ENCODE results near the gene EGR4. TPM values are rescaled to one million over a fixed set of nuclear protein-coding genes. Genes with fewer than 3 reads are reported as not detected.
"Not testable (repeated sequence)": the region's sequence is repeated elsewhere in the genome, so short reads cannot be mapped to it uniquely, and the experiment has no call there.

EGR4 gene
- polyA plus RNA-seq, 4 donors: not detected

- DNase-seq (ENCODE audit: low read depth in 4 of 4, low spot score in 2 of 4): no peak
Observed at GRCh38 chr2:73265298-73266060, 27.9 kb downstream of the EGR4 start.

DNA sequence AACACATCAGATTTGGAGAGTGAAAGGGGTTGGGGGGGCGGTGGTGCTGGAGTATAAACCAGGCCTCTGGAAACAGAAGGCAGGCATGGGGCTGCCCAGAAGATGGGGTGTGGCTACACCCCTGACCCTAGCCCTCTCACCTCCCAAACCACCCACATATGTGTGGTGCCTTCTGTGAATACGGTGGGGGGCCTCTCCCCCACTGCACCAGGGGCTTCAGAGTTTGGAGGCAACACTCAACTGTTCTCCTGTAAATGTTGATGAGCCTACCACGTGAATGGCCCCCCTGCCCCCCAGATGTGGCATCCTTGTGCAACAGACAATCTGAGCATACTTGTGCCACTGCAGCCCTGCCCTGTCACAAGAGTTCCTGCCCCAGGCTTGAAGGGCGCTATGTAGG is 28.6 kb downstream of the EGR4 start:
- no peak for DNase-seq (ENCODE audit: low read depth in 4 of 4, low spot score in 2 of 4)

DNA sequence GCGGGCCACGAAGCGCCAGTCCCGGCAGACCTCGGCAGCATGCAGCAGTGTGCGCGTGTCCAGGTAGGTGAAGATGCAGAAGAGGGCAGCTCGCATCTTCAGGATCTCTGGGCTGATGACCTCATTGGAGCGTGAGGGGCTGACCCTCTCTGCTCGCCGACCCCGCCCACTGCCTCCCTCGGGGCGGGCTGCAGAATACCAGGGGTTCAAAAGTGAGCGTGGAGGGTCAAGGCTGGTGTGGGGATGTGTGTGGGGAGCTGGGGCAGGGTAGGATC is 29.1 kb downstream of the EGR4 start:
- DNase-seq (ENCODE audit: low read depth in 4 of 4, low spot score in 2 of 4): no peak

GRCh38 chr2:73263540-73264331 is 29.6 kb downstream of the EGR4 start:
- DNase-seq (ENCODE audit: low read depth in 4 of 4, low spot score in 2 of 4): no peak

DNA sequence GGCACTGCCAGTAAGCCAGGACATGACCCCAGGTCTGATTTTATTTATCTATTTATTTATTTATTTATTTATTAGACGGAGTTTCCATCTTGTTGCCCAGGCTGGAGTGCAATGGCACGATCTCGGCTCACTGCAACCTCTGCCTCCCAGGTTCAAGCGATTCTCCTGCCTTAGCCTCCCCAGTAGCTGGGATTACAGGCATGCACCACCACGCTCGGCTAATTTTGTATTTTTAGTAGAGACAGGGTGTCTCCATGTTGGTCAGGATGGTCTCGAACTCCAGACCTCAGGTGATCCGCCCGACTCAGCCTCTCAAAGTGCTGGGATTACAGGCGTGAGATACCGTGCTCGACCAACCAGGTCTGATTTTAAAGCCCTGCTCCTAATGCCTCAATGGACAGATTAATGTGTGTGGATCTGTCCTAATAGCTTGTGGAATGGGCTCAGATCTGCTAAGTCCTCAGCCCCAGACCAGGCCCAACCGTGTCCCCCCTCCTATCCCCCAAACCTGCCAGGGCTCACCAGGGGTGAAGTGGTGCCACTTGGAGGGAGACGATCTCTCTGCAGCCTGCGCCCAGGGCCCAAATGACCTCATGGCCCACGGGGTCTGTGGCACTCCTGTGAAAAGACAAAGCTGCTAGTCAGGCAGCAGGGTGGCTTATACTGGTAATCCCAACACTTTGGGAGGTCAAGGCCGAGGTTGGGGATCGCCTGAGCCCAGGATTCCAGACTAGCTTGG is 30.5 kb downstream of the EGR4 start:
- not testable (repeated sequence) for DNase-seq (ENCODE audit: low read depth in 4 of 4, low spot score in 2 of 4)

DNA sequence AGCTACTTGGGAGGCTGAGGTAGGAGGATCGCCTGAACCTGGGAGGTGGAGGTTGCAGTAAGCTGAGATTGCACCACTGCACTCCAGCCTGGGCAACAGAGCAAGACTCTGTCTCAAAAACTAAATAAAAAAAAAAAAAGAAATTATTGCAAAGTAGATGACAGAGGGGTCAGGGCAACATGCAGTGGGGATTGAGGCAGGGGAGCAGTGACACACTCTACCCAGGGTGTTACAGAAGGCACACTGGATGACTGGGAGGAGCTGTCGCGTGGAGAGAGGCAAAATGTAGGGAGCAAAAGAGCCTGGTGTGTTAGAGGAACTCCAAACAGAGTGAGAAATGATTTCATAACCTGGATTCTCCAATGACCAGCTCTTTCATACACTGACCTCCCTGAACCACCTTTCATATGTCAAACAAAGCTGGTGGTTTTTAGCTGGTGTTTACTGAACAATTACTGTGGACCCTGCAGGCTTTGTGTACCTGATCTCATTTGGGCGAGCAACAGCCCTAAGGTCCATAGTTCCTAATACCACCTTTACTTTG is 31.2 kb downstream of the EGR4 start:
- no peak for DNase-seq (ENCODE audit: low read depth in 4 of 4, low spot score in 2 of 4)

DNA sequence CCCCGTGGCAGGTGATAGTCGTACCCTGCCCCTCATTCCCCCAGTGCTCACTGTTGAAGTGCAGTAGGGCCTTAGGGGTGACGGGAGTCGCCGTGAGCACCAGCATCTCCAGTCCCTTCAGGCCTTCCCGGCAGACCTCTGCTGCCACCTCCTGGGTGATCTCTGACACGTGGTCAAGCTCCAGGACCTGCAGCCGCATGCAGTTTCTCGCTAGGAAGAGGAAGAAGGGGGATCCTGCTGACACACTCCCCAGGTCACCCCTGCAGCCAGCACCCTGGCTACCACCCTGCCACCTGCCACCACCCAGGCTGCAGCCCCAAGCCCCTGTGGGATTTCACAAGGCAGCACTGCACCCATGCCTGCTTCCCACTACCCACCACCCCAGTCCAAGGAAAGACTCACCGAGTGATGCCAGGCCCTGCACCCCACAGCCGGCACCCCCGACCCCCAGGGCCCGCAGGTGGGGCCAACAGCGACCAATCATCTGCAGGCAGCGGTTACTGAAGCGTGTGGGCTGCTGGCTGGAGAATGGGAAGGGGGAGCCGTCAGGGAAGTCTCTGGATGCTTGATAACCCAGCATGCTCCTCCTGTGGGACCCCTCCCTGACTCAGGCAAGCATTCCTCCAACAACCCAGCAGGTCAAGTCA is 32.9 kb downstream of the EGR4 start:
- DNase-seq (ENCODE audit: low read depth in 4 of 4, low spot score in 2 of 4): no peak

GRCh38 chr2:73259704-73260337 is 33.5 kb downstream of the EGR4 start:
- DNase-seq (ENCODE audit: low read depth in 4 of 4, low spot score in 2 of 4): no peak

GRCh38 chr2:73259276-73259675 is 34.1 kb downstream of the EGR4 start:
- no peak for DNase-seq (ENCODE audit: low read depth in 4 of 4, low spot score in 2 of 4)

GRCh38 chr2:73258913-73259215 is 34.5 kb downstream of the EGR4 start:
- no peak for DNase-seq (ENCODE audit: low read depth in 4 of 4, low spot score in 2 of 4)

DNA sequence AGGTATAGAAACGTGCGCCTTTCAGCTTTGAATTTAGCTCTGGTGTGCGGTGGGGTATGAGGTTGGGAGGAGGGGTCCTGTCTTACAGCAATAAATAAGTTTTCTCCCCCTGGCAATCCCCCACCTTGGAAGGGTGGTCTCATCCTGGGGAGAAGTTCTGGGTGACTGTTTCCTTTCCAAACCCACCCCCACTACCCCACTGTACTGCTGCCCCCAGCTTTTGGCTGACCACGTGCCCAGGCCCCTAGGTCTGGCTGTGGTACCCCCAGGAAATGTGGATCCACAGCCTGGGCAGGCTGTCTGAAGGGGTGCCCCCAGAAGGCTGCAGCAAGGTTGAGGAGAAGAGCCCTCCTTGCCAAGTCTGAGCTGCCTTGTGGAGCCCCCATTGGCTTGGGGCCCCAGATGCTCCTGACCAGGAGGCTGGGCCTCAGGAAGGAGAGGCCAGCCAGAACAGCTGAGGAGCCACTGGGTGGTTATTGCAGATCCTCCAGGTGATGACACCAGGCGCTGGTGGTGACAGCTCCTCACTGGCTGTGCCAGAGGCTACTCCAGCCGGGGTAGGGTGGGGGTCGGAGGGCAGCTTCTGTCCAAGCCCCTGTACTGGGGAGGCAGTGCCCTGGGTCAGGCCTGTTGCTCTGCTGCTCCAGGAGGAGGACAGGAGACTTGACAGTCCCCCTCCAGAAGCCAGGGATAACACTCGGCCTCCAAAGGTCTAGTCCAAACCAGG is 35.0 kb downstream of the EGR4 start:
- DNase-seq (ENCODE audit: low read depth in 4 of 4, low spot score in 2 of 4): no peak

DNA sequence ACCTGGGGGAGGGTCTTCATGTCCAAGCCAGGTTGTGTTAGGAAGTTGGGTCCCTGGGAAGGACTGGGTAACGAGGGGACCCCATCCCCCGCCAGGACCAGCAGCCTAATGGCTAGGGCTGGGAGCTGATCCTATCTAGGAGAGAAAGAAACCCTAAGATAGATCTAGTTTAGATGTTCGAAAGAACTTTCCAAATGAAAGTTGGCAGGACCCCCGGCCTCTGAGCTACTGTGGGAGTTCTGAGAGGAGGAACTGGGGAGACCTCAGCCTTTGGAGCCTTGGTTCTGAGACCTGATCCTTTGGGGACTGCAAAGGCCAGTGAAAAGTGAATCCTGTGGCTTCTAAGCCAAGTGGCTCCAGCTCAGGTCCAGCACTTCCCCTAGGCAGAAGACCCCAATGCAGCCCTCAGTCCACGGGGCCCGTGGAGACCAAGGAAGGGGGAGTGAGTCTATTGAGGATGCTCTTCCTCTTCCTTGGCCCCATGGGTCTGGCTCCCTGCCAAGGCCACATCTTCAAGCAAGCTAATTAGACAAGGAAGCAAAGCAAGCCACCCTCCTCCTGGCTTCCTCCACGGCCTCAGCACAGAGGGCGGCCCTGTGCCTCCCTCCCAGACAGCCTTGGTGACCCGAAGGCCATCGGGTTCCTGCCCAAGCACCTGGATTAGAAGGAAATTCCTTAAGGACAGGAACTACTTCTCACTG is 35.8 kb downstream of the EGR4 start:
- DNase-seq (ENCODE audit: low read depth in 4 of 4, low spot score in 2 of 4): no peak

DNA sequence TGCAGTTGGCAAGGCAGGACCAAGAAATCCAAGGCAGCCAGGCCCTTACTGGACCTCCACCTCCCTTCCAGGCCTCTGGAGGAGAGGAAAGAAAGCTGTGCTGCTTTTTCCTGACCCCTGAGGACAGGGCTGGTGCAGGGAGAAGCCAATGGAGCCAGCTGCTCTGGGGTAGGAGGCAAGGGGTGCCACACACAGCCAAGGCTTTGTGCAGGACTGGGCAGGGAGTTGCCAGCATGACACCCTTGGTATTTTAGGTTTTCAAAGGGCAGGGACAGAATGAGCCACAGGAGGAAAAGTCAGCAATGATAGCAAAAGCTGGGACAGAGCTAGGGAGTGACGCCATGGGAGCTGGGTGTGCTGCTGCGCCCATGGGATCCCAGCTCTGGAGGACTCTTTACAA is 36.3 kb downstream of the EGR4 start:
- no peak for DNase-seq (ENCODE audit: low read depth in 4 of 4, low spot score in 2 of 4)

DNA sequence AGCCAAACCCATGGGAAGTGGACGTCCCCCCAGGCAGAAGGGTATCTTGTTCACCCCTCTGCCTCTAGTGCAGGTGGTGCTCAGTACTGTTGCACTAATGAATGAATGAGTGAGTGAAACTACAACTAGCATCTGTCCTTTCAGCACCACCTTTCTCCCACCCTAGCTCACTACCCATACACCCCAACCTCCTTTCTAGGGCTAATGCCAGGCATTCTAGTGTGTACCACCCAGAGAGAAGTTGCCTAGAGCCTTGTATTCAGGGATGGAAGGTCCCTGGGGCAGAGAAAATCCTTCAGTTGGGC is 36.8 kb downstream of the EGR4 start:
- DNase-seq (ENCODE audit: low read depth in 4 of 4, low spot score in 2 of 4): no peak

GRCh38 chr2:73255907-73256617 is 37.3 kb downstream of the EGR4 start:
- DNase-seq (ENCODE audit: low read depth in 4 of 4, low spot score in 2 of 4): no peak

DNA sequence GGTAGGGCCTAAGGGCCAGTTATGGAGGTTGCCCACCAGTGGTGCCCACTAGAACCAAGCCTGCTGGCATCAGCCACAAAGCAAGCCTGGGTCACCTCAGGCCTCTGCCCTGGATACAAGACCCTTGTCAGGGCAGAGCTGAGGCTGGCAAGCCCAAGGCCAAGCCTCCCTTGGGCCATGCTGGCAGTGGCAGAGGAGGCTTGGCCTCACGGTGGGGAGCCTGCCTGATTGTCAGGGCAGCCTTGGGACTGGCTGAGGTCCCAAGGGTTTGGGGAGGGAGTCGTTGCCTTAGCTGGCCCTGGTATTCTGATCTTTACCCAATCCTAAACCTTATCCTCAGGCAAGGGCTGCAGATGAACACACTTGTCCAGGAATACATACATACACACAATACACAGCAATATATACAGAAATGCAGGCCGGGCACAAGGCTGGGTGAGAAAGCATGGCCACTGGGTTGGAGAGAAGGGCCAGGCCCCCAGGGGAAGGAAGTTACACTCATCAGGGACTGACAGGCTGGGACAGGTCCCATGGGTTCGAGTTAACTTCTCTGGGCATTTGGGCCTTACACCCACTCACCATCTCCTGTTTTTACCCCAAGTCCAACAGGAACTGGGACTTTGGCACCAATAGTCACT is 38.2 kb downstream of the EGR4 start:
- no peak for DNase-seq (ENCODE audit: low read depth in 4 of 4, low spot score in 2 of 4)

GRCh38 chr2:73254343-73255006 is 38.9 kb downstream of the EGR4 start:
- DNase-seq (ENCODE audit: low read depth in 4 of 4, low spot score in 2 of 4): no peak

DNA sequence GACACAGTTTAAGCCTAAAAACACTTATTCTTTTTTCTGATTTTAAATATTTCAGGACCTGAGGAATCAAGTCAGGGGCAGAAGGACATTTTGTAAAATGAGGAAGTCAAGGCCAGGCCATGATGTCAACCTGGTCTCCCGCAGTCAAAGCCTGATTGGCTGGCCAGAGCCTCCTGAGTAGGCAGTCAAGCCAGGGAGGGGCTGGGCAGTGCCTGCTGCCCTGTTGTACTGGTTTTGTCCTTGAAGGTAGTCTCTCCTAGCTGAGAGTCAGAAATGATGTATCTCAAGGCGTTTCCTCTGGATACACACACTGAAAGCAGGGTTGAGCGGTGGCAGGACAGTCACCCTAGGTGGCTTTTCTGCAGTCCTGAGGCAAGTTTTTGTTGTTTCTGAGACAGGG is 39.4 kb downstream of the EGR4 start:
- no peak for DNase-seq (ENCODE audit: low read depth in 4 of 4, low spot score in 2 of 4)

All from left renal cortex interstitium (tissue), 4 donors.